GM23338 (cell line): Measurements from ENCODE around the gene NF1.

Experiments
- CTCF ChIP-seq, 2 experiments: fragments of 200-600 bp in 1 of 2; sonication (generic) in 1 of 2; conservative IDR thresholded peaks; 2 replicates each; pipeline versions ENCODE4 v1.5.1 to v1.6.1; 2016 to 2017; ENCODE audit warnings: antibody characterized with exemption in 2 of 2, low read depth in 2 of 2, mild to moderate bottlenecking in 2 of 2, moderate library complexity in 1 of 2
- EZH2 ChIP-seq: fragments of 200-600 bp; sonication (generic); IDR thresholded peaks from one replicate; pipeline ENCODE4 v1.8.0; 2017; ENCODE audit warnings: antibody characterized with exemption, mild to moderate bottlenecking, low read depth; ENCODE audit not compliant: unreplicated experiment
- EZH2phosphoT487 ChIP-seq: fragments of 200-600 bp; sonication (generic); IDR thresholded peaks from one replicate; pipeline ENCODE4 v1.8.1; 2018; ENCODE audit warnings: antibody characterized with exemption; ENCODE audit not compliant: unreplicated experiment

GRCh38 chr17:31411707-31412285, 317.0 kb downstream of the NF1 start:
- TF ChIP-seq EZH2, result no peak
- TF ChIP-seq CTCF (conservative IDR thresholded peaks at IDR 0.05; ENCODE audit: low read depth in 2 of 2), result no peak
- TF ChIP-seq EZH2phosphoT487, result no peak
